SK-N-SH treated with all-trans-retinoic acid at 6 μM for 48 hours (cell line): ENCODE data around the gene MX2.

Source experiments
- ATAC-seq: fragments of 200-7000 bp; cut with Tn5 transposase; 3 replicates; pipeline ENCODE4 v1.9.1; 2020; ENCODE audit warnings: mild to moderate bottlenecking, moderate library complexity
- ARNTL ChIP-seq: fragments of 450-650 bp; formaldehyde crosslinking; IDR thresholded peaks from 2 replicates; pipeline ENCODE4 v1.5.0; 2020; ENCODE audit warnings: low read depth, mild to moderate bottlenecking, moderate library complexity, borderline replicate concordance
- CSDC2 ChIP-seq: fragments of 250-450 bp; sonication (Bioruptor Pico); IDR thresholded peaks from 2 replicates; pipeline ENCODE4 v1.5.0; 2020; ENCODE audit warnings: mild to moderate bottlenecking, moderate library complexity
- ESRRG ChIP-seq: fragments of 250-450 bp; sonication (Bioruptor Pico); IDR thresholded peaks from 2 replicates; pipeline ENCODE4 v1.6.1; 2021; ENCODE audit warnings: mild to moderate bottlenecking
- GLIS3 ChIP-seq: fragments of 250-450 bp; sonication (Bioruptor Pico); IDR thresholded peaks from 2 replicates; pipeline ENCODE4 v1.5.0; 2020; ENCODE audit warnings: mild to moderate bottlenecking, moderate library complexity
- ISL1 ChIP-seq: fragments of 250-450 bp; sonication (Bioruptor Pico); IDR thresholded peaks from 2 replicates; pipeline ENCODE4 v2.1.2; 2022; ENCODE audit warnings: mild to moderate bottlenecking, moderate library complexity
- PPARA ChIP-seq: fragments of 250-450 bp; sonication (Bioruptor Pico); IDR thresholded peaks from 2 replicates; pipeline ENCODE4 v1.5.0; 2020; ENCODE audit warnings: mild to moderate bottlenecking, borderline replicate concordance
- RARB ChIP-seq: fragments of 250-450 bp; sonication (Bioruptor Pico); IDR thresholded peaks from 2 replicates; pipeline ENCODE4 v1.8.0; 2021; ENCODE audit warnings: mild to moderate bottlenecking, moderate library complexity
- SNAI2 ChIP-seq: fragments of 250-450 bp; sonication (Bioruptor Pico); IDR thresholded peaks from 2 replicates; pipeline ENCODE4 v1.5.0; 2020; ENCODE audit warnings: mild to moderate bottlenecking, moderate library complexity
- TCF4 ChIP-seq: fragments of 250-450 bp; sonication (Bioruptor Pico); IDR thresholded peaks from 2 replicates; pipeline ENCODE4 v1.8.0; 2021; ENCODE audit warnings: mild to moderate bottlenecking, moderate library complexity, borderline replicate concordance
- TOX ChIP-seq: fragments of 250-450 bp; sonication (Bioruptor Pico); IDR thresholded peaks from 2 replicates; pipeline ENCODE4 v1.8.0; 2021; ENCODE audit warnings: mild to moderate bottlenecking, moderate library complexity, borderline replicate concordance
- ZC3H10 ChIP-seq: fragments of 250-450 bp; sonication (Bioruptor Pico); IDR thresholded peaks from 2 replicates; pipeline ENCODE4 v1.5.1; 2021; ENCODE audit warnings: mild to moderate bottlenecking, moderate library complexity
- ZFP3 ChIP-seq: fragments of 250-450 bp; sonication (Bioruptor Pico); IDR thresholded peaks from 2 replicates; pipeline ENCODE4 v1.5.0; 2020; ENCODE audit warnings: mild to moderate bottlenecking, moderate library complexity
- ZFP30 ChIP-seq: fragments of 450-650 bp; formaldehyde crosslinking; IDR thresholded peaks from 2 replicates; pipeline ENCODE4 v1.5.0; 2022; ENCODE audit warnings: mild to moderate bottlenecking, moderate library complexity
- ZNF565 ChIP-seq: fragments of 450-650 bp; formaldehyde crosslinking; conservative IDR thresholded peaks from 2 replicates; pipeline ENCODE4 v1.5.0; 2020; ENCODE audit warnings: low read depth, mild to moderate bottlenecking, moderate library complexity
- ZNF70 ChIP-seq: fragments of 450-650 bp; formaldehyde crosslinking; IDR thresholded peaks from 2 replicates; pipeline ENCODE4 v1.5.0; 2020; ENCODE audit warnings: mild to moderate bottlenecking, moderate library complexity
- ZNF8 ChIP-seq: fragments of 450-650 bp; formaldehyde crosslinking; IDR thresholded peaks from 2 replicates; pipeline ENCODE4 v1.5.0; 2020; ENCODE audit warnings: mild to moderate bottlenecking, moderate library complexity
- TF ChIP-seq, protein P1 (sequence below): fragments of 250-450 bp; sonication (Bioruptor Pico); IDR thresholded peaks from 2 replicates; pipeline ENCODE4 v1.5.1; 2021; ENCODE audit warnings: mild to moderate bottlenecking, moderate library complexity
- TF ChIP-seq, protein P2 (sequence below): fragments of 250-450 bp; sonication (Bioruptor Pico); IDR thresholded peaks from 2 replicates; pipeline ENCODE4 v1.5.1; 2020; ENCODE audit warnings: low read depth, mild to moderate bottlenecking, moderate library complexity
- TF ChIP-seq, protein P3 (sequence below): fragments of 250-450 bp; sonication (Bioruptor Pico); IDR thresholded peaks from 2 replicates; pipeline ENCODE4 v1.8.0; 2020; ENCODE audit warnings: mild to moderate bottlenecking, moderate library complexity, borderline replicate concordance
- TF ChIP-seq, protein P4 (sequence below): fragments of 250-450 bp; sonication (Bioruptor Pico); IDR thresholded peaks from 2 replicates; pipeline ENCODE4 v1.5.0; 2020; ENCODE audit warnings: mild to moderate bottlenecking, moderate library complexity
- TF ChIP-seq, protein P5 (sequence below): fragments of 250-450 bp; sonication (Bioruptor Pico); IDR thresholded peaks from 2 replicates; pipeline ENCODE4 v1.8.0; 2021; ENCODE audit warnings: low read depth, mild to moderate bottlenecking, moderate library complexity, borderline replicate concordance

Gene MX2

DNA sequence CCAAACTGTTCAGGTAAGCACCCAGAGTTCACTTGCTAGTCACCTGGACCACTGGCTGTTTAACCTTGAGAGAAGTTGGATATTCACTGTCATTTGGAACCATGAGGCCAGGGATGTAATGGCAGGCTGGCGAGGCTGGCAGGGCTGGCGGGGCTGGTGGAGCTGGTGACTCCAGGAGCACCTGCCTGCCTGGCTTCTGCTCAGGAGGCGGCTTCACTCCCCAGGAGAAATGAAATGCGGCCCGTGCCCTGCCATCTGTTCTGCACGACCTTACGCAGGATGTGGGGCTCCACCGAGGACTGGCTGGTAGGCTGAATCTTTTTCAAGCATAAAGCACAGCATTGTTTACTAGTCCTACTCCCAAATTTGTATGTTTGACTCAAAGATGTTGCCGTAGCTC lies 41.5 kb downstream of the MX2 start:
- TF ChIP-seq ISL1 (CRISPR knock-in tag) (no peak), PPARA (CRISPR knock-in tag) (no peak), ZFP3 (no peak), CSDC2 (CRISPR knock-in tag) (no peak), ZC3H10 (CRISPR knock-in tag) (no peak), SNAI2 (CRISPR knock-in tag) (no peak), ZNF565 (no peak), GLIS3 (CRISPR knock-in tag) (no peak), ARNTL (no peak), ZNF70 (no peak)
- TF ChIP-seq, protein P1, sequence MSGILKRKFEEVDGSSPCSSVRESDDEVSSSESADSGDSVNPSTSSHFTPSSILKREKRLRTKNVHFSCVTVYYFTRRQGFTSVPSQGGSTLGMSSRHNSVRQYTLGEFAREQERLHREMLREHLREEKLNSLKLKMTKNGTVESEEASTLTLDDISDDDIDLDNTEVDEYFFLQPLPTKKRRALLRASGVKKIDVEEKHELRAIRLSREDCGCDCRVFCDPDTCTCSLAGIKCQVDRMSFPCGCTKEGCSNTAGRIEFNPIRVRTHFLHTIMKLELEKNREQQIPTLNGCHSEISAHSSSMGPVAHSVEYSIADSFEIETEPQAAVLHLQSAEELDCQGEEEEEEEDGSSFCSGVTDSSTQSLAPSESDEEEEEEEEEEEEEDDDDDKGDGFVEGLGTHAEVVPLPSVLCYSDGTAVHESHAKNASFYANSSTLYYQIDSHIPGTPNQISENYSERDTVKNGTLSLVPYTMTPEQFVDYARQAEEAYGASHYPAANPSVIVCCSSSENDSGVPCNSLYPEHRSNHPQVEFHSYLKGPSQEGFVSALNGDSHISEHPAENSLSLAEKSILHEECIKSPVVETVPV (CRISPR knock-in tag): no peak
- TF ChIP-seq, protein P2, sequence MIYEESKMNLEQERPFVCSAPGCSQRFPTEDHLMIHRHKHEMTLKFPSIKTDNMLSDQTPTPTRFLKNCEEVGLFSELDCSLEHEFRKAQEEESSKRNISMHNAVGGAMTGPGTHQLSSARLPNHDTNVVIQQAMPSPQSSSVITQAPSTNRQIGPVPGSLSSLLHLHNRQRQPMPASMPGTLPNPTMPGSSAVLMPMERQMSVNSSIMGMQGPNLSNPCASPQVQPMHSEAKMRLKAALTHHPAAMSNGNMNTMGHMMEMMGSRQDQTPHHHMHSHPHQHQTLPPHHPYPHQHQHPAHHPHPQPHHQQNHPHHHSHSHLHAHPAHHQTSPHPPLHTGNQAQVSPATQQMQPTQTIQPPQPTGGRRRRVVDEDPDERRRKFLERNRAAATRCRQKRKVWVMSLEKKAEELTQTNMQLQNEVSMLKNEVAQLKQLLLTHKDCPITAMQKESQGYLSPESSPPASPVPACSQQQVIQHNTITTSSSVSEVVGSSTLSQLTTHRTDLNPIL (CRISPR knock-in tag): no peak
- TF ChIP-seq, protein P3, sequence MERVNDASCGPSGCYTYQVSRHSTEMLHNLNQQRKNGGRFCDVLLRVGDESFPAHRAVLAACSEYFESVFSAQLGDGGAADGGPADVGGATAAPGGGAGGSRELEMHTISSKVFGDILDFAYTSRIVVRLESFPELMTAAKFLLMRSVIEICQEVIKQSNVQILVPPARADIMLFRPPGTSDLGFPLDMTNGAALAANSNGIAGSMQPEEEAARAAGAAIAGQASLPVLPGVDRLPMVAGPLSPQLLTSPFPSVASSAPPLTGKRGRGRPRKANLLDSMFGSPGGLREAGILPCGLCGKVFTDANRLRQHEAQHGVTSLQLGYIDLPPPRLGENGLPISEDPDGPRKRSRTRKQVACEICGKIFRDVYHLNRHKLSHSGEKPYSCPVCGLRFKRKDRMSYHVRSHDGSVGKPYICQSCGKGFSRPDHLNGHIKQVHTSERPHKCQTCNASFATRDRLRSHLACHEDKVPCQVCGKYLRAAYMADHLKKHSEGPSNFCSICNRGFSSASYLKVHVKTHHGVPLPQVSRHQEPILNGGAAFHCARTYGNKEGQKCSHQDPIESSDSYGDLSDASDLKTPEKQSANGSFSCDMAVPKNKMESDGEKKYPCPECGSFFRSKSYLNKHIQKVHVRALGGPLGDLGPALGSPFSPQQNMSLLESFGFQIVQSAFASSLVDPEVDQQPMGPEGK (CRISPR knock-in tag): no peak
- no peak for ATAC-seq

DNA sequence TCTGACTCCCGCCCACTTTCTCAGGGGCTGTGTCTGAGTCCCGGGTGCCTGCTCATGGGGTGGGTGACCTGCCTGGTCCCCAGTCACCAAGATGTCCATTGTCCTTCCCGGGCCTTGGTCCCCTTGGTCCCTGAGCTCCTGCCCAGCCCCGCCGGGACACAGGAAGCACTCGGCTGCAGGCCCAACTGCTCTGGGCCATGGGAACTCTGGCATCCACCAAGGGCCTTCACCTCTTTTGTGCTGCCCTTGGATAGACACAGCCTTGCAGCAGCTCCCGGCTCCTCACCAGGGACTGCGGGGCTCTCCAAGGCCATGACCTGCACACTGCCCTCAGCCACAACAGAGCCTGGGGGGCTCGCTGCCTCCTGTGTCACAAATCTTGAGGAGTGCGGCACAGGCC lies 42.1 kb downstream of the MX2 start:
- no peak for TF ChIP-seq ZNF8 (CRISPR knock-in tag)
- TF ChIP-seq, protein P4, sequence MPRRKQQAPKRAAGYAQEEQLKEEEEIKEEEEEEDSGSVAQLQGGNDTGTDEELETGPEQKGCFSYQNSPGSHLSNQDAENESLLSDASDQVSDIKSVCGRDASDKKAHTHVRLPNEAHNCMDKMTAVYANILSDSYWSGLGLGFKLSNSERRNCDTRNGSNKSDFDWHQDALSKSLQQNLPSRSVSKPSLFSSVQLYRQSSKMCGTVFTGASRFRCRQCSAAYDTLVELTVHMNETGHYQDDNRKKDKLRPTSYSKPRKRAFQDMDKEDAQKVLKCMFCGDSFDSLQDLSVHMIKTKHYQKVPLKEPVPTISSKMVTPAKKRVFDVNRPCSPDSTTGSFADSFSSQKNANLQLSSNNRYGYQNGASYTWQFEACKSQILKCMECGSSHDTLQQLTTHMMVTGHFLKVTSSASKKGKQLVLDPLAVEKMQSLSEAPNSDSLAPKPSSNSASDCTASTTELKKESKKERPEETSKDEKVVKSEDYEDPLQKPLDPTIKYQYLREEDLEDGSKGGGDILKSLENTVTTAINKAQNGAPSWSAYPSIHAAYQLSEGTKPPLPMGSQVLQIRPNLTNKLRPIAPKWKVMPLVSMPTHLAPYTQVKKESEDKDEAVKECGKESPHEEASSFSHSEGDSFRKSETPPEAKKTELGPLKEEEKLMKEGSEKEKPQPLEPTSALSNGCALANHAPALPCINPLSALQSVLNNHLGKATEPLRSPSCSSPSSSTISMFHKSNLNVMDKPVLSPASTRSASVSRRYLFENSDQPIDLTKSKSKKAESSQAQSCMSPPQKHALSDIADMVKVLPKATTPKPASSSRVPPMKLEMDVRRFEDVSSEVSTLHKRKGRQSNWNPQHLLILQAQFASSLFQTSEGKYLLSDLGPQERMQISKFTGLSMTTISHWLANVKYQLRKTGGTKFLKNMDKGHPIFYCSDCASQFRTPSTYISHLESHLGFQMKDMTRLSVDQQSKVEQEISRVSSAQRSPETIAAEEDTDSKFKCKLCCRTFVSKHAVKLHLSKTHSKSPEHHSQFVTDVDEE (CRISPR knock-in tag): no peak
- TF ChIP-seq ISL1 (CRISPR knock-in tag): no peak
- ATAC-seq: no peak

DNA sequence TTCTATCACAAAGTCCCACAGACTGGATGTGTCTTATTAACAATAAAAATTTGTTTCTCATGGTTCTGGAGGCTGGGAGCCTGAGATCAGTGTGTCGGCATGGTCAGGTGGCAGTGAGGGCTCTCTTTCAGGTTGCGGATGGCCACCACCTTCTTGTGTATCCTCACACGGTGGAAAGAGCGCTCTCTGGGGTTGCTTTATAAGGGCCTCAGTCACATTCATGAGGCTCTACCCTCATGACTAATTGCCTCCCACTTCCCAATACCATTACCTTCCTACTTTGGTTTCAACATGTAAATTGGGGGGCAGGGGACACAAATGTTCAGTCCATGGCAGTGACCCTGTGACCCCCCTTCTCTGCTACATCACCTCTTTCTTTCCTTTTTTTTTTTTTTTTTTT lies 43.5 kb downstream of the MX2 start:
- no peak for TF ChIP-seq TCF4
- no peak for TF ChIP-seq GLIS3 (CRISPR knock-in tag)
- no peak for TF ChIP-seq ESRRG (CRISPR knock-in tag)
- no peak for TF ChIP-seq TOX (CRISPR knock-in tag)
- TF ChIP-seq RARB (CRISPR knock-in tag): no peak
- TF ChIP-seq SNAI2 (CRISPR knock-in tag): no peak
- no peak for TF ChIP-seq ARNTL
- TF ChIP-seq ZFP3: no peak
- no peak for TF ChIP-seq ZNF565
- TF ChIP-seq, protein P5, sequence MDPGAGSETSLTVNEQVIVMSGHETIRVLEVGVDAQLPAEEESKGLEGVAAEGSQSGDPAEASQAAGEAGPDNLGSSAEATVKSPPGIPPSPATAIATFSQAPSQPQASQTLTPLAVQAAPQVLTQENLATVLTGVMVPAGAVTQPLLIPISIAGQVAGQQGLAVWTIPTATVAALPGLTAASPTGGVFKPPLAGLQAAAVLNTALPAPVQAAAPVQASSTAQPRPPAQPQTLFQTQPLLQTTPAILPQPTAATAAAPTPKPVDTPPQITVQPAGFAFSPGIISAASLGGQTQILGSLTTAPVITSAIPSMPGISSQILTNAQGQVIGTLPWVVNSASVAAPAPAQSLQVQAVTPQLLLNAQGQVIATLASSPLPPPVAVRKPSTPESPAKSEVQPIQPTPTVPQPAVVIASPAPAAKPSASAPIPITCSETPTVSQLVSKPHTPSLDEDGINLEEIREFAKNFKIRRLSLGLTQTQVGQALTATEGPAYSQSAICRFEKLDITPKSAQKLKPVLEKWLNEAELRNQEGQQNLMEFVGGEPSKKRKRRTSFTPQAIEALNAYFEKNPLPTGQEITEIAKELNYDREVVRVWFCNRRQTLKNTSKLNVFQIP: no peak
- TF ChIP-seq ZC3H10 (CRISPR knock-in tag): no peak
- TF ChIP-seq, protein P3 (CRISPR knock-in tag): no peak
- TF ChIP-seq ZFP30: no peak
- no peak for TF ChIP-seq PPARA (CRISPR knock-in tag)
- TF ChIP-seq ZNF8 (CRISPR knock-in tag): no peak
- TF ChIP-seq CSDC2 (CRISPR knock-in tag): no peak
- TF ChIP-seq, protein P2 (CRISPR knock-in tag): no peak
- no peak for TF ChIP-seq ISL1 (CRISPR knock-in tag)
- ATAC-seq: no peak
